HG03139 (cell line): ENCODE measurements around the gene FBXO2.
"Not testable (repeated sequence)": the region's sequence is repeated elsewhere in the genome, so short reads cannot be mapped to it uniquely, and the experiment has no call there.

Source experiments
- ATAC-seq: cut with Tn5 transposase; IDR thresholded peaks from one replicate; pipeline ENCODE4 v1.9.1; 2021; ENCODE audit not compliant: unreplicated experiment

FBXO2 gene

GRCh38 chr1:11653861-11654136 lies 430 bp downstream of the FBXO2 start:
- no peak for ATAC-seq

DNA sequence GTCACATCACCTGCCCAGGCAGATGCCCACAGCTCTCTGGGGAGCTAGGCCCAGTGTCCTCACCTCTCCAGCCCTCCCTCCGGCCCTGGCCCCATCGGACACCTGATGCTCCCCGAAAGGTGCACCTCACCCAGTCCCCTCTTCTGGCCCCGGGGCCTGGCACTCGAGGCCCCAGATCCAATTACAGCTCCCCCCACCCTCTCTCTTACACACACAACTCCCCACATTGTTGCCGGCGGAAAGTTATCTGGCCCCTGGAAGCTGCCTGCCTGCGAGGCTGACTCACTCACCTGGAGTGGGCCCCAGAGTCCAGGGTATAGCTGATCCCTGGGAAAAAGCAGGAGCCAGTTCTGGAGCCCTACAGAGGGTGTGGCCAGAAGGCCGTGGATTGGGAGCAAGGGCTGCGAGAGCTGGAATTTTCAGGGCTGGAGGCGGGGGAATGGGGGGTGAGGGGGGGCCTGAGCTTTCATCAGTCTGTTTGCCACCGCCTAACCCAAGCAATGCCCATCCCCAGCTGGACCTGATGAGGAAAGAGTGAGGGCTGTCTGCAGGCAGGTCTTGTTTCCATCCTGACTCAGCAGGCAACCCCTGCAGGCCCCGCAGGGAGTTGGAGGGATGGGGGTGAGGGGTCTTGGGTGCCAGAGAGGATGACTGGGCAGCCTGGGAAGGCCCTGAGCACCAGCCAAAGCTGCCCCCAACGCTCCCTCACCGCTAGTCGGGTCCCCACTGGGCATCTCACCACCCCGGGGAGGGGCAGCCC lies 948 bp downstream of the FBXO2 start:
- no peak for ATAC-seq

DNA sequence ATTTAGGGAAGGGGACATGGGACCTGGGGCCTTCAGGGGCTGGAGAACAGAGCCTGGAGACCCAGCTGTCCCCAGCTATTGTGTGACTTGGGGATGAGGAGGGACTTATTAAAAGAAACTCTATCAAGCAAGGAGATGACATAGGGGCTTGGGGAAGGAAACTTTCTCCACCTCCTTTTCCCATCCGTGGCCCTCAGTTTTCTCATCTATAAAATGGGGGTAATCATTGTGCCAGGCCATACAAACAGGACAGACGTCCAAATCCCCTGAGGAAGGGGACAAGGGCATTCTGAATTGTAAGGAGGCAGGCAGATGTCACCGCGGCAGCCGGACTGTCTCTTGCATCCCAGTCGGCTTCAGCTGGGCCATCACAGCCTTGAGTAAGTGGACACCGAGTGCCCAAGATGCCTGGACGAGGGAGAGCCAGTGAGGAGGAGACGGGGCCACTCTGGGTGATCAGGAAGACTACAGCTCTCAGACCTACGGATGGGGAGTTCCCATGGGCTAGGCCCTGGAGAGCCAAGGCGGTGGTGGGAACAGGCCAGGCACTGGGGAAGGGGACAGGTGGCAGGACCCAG lies 1.9 kb downstream of the FBXO2 start:
- ATAC-seq, result no peak

DNA sequence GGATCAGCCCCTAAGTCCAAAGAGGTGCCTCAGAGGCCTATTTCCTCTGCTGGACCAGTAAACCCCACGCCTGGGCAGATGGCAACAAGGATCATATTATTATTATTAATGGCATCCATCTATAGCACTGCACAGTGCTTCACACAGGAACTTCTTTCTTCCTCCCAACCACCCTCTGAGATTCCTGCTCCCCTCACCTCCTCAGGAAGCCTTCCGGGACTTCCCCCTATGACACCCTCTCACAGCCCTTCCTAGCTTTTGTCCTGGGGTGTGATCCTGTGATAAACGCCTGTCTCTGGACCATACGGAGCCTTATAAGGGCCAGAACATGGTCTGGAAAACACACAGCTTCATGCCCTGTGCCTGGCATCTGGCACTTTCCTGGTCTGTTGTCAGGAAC lies 3.2 kb downstream of the FBXO2 start:
- ATAC-seq, result no peak

GRCh38 chr1:11650331-11650991 lies 3.8 kb downstream of the FBXO2 start:
- no peak for ATAC-seq

DNA sequence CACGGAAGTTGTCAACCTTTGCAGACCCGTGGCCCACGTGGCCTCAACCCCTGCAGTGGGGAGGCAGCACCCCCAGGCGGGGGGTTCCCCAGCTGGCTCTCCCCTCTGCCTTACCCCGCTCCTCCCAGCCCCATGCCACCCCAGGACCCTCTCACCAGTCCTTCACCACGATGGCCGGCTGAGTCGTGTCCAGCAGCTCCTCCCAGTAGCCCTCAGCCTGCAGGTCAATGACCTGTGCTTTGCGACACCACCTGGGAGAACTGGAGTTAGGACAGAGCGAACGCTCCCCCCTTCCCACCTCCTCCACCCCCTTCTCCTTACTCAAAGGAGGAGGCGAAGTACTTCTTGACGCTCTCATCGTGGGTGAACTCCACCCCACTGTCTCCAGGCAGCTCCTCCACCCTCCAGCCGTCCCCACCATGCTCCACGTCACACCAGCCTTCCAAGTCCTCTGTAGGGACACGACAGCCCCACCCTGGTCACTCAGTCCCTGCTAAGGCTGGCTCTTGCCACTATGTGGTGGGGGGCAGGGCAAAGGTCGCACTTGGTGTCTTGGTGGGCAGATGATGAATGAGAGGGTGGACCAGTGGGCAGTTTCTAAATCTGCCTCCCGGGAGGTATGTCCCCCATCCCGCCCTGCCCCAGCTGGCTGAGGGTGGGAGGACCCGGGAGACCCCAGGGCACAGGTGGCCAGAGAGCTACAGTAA lies 4.5 kb downstream of the FBXO2 start:
- no peak for ATAC-seq

GRCh38 chr1:11649237-11649623 lies 5.0 kb downstream of the FBXO2 start:
- ATAC-seq, result no peak

- no peak for ATAC-seq
Measured at GRCh38 chr1:11648732-11649158, 5.5 kb downstream of the FBXO2 start.

DNA sequence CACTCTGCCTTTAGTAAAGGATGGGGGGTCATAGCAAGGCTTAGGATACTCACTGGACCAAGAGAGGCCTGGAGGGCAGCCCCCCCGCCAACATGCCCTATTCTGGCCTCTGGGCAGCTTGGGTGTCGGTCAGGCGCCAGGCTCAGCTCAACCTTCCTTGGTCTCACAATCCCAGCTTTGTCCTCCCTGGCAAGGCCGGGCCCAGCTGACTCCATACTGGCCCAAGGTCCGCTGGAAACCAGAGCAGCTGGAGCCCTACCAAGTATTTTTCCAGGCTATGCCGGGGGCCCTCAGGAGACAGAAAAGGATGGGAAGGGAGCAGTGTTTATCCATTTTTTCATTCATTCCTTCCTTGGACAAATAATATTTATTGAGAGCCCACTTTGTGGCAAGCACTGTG lies 6.2 kb downstream of the FBXO2 start:
- no peak for ATAC-seq

DNA sequence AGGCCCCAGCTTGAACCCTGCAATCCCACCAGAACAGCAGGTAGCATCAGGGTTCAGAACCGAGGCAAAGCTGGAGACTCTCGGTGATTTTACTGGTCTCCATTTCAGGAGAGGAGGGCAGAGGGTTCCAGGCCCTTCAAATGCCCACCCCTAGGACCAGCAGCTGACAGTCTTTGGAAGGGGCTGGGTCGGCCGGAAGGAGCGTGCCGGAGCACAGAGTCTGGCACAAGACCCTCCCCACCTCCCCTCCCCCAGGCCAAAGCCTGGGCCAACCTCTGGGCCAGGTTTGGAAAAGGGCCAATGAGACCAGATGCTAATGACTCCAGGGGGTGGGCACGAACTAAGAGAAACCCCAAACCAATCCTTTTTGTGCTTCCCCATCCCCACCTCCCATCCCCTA lies 6.9 kb downstream of the FBXO2 start:
- ATAC-seq, result no peak

DNA sequence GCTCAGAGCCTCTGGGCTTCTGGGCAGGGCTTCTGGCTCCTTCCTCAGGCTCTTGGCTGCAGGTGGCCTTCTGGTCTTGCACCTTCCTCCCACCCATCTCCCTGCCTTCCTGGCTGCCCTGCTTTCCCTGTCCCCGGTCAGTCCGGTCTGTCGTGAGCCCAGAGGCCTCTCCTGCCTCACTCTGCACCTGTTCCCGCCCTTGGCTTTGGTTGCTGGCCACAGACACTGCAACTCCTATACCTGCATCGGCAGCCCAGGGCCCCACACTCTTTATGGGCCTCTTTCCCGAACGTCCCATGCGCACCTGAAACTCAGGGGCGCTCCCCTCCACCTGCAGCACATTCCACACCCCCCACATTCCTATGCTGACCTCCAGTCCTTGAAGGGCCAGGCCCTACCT lies 7.9 kb downstream of the FBXO2 start:
- ATAC-seq, result no peak

DNA sequence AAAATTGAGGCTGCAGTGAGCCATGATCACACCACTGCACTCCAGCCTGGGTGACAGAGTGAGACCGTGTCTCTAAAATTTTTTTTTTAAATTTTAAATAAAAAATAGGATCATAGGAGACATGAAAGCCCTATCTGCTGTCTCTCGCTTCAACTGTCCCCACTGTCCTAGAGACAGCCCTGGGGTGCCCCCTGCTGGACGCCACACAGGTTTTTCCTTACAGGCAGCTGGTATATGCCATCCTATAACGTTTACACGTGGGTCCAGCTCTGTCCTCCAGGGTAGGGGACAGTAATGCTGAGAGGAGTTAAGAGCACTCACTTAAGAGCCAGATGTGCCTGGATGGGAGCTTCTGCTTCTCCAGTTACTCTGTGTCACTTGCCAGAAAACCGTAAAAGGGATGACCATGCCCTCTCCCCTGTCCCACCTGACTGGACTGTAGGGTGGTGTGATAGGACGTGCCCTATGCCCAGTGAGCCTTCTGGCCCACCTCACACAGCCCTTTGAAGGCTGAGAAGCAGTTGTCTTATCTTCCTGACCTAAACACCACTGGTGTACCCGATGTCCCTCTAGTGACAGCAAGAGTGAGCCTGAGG lies 8.5 kb downstream of the FBXO2 start:
- no peak for ATAC-seq

DNA sequence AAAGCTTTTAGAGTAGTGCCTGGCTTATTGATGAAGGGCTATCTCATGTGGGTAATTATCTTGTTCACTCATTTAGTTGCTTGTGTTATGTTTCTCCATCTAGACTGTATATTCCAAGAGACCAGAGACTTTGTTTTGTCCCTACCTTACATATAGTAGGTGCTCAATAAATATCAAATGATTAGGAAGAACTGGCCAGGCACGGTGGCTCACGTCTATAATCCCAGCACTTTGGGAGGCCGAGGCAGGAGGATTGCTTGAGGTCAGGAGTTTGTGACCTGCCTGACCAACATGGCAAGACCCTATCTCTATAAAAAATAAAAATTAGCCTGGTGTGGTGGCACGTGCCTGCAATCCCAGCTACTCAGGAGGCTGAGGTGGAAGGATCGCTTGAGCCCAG lies 9.0 kb downstream of the FBXO2 start:
- no peak for ATAC-seq

GRCh38 chr1:11643782-11644181 lies 10.4 kb downstream of the FBXO2 start:
- ATAC-seq, result no peak

DNA sequence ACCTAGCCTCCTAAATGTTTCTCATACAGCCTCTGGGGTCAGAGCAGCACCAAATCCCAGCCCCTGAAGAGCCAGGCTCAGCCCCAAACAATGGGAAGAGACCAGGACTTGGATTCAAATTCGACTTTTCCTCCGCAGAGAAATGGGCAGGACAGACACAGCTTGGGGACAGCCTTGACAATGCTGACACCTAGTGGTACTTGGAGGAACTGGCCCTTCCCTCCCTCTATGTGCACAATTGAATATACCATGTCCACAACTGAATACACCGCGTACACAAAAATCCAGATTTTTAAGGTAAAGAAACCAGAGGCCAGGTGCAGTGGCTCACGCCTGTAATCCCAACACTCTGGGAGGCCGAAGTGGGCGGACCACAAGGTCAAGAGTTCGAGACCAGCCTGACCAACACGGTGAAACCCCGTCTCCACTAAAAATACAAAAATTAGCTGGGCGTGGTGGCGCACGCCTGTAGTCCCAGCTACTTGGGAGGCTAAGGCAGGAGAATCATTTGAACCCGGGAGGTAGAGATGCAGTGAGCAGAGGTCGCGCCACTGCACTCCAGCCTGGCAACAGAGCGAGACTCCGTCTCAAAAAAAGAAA lies 11.7 kb downstream of the FBXO2 start:
- ATAC-seq, result not testable (repeated sequence)

DNA sequence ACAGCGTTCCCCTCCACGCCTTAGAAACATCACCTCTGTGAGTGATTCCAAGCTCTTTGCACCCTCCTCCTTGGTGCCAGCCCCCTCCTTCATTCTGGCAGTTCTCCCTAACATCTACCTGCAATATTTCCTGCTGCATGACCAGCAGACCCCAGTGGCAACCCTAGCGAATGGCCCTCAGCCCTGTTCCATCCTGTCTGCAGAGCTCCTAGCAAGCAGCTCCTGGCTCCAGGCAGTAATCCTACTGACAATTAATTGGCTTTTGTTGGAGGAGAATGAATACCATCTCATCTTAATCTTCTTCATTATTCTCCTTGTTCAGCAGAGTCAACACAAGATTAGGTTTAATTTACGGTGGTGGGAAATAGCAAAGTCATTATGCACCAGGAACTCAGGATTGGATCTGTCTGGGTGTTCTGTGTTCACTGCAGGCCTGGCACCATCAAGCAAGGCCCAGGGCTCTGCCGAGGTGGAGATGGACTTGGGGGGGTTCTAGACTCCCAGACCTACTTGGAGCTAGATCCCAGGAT lies 12.4 kb downstream of the FBXO2 start:
- no peak for ATAC-seq

DNA sequence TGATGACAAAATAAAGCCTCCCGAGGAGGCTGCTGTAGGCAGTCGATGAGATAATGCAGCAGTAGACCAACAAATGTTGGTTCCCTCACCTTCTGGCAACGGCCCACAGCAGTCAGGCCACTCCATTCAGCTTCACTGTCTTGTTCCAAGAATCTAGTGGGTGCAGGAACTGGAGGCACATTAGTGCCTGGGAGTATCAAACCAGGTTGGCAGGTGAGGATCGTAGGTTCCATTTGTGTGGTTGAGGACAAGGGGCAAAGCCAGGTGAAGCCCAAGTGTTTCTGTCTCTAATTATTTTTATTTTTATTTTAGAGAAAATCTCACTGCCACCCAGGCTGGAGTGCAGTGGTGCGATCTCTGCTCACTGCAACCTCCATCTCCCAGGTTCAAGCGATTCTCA lies 13.3 kb downstream of the FBXO2 start:
- ATAC-seq, result no peak

GRCh38 chr1:11640101-11640500 lies 14.1 kb downstream of the FBXO2 start:
- ATAC-seq, result no peak

DNA sequence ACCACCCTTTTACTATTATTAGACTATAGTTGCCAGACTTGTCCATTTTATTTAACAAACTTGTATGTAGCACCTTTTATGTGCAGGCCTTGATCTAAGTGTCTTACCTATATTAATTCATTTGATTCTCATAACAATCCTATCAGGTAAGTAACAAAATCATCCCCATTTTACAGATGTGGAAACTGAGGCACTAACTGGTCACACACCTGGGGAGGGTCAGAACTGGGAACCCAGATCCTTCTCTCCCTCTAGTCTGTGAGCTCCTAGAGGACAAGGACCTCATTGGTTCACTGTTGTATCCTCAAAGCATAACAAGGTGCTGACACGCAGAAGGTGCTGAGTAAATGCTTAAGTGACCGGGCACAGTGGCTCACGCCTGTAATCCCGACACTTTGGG lies 14.9 kb downstream of the FBXO2 start:
- ATAC-seq, result no peak

- no peak for ATAC-seq
Measured at GRCh38 chr1:11638121-11638520, 16.1 kb downstream of the FBXO2 start.
